Measurements from ENCODE around the gene CCHCR1. TPM values are rescaled to one million over a fixed set of nuclear protein-coding genes. Genes with fewer than 3 reads are reported as not detected.

CCHCR1 gene
- total RNA-seq, 1 experiment from 2014 or later = 45.5 TPM

DNA sequence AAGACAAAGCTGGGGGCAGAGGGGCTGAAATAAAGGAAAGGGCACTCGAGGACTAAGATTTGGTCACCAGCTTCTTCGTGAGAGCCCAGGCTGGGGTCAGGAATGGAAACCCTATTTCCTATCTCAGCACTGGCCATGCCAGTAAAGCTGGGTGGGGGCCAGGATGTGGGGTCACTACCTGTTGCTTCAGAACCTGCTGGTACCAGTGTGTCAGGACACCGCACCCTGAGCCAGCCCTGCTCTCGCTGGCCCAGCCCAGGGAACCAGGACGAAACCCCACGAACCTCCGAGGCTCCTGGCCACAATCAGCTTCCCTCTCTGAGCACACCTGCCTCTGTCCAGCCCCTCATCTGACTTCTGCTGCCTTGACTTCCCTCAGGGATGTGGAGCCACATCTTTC, 39.4 kb downstream of the CCHCR1 start:
- Histone ChIP-seq H3K79me2 (ENCODE audit: insufficient read depth, low read length) (no peaks in the 10 kb centered on the region), H3T11ph (ENCODE audit: low read length) (no peak overlapping the region), H3K9ac (ENCODE audit: extremely low read depth, insufficient read length, low read length) (no peak overlapping the region), H3K79me1 (ENCODE audit: insufficient read depth, low read depth, low read length, poor library complexity, severe bottlenecking) (no peaks in the 10 kb centered on the region), H3K14ac (ENCODE audit: insufficient read depth, low read length) (no peak overlapping the region), H3K56ac (ENCODE audit: insufficient read length, low read depth, low read length) (no peak overlapping the region), H3K27me3 (ENCODE audit: insufficient read depth, low read length) (no peaks in the 10 kb centered on the region), H3K4me2 (ENCODE audit: insufficient read depth, insufficient read length, low read length) (no peak overlapping the region), H3K23ac (ENCODE audit: insufficient read length, low read depth, low read length) (no peak overlapping the region), H4K91ac (ENCODE audit: insufficient read length, low read depth, low read length) (no peak overlapping the region), H2BK12ac (ENCODE audit: insufficient read length, low read depth, low read length) (no peak overlapping the region), H3K18ac (ENCODE audit: insufficient read length, low read depth, low read length) (no peak overlapping the region), H2BK20ac (ENCODE audit: low read depth, low read length, poor library complexity, severe bottlenecking) (no peak overlapping the region), H2AFZ (ENCODE audit: low read length) (no peak overlapping the region), H3K4ac (ENCODE audit: low read depth, low read length) (no peak overlapping the region), H3K4me1 (ENCODE audit: insufficient read depth, low read length) (0 out of 2 replicates have a peak, but pooled peaks cover 7% of the 10 kb centered on the region), H4K8ac (replicated peaks; ENCODE audit: insufficient read length, low read depth, low read length) (no peak overlapping the region), H3K9me3 (ENCODE audit: control insufficient read depth, low read depth, low read length) (no peaks in the 10 kb centered on the region), H3K23me2 (ENCODE audit: insufficient read length, low read depth, low read length, poor library complexity, severe bottlenecking) (no peaks in the 10 kb centered on the region), H4K5ac (ENCODE audit: insufficient read length, low read depth, low read length) (no peak overlapping the region), H3K27ac (ENCODE audit: insufficient read length, low read depth, low read length) (no peak overlapping the region), H2BK15ac (ENCODE audit: low read depth, low read length) (no peak overlapping the region), H2BK5ac (ENCODE audit: insufficient read length, low read length) (no peak overlapping the region), H2AK5ac (ENCODE audit: insufficient read length, low read length) (no peak overlapping the region), H2BK120ac (ENCODE audit: low read depth, low read length, poor library complexity, severe bottlenecking) (no peak overlapping the region), H4K20me1 (ENCODE audit: control insufficient read depth, insufficient read depth, insufficient read length) (no peaks in the 10 kb centered on the region)
- Mint-ChIP-seq H3K9me3 (no peaks in the 10 kb centered on the region), H3K27ac (no peak overlapping the region; a peak in 1 of 7 replicates), H3K36me3 (ENCODE audit: insufficient read depth in 1 of 3, low read depth in 3 of 3) (no peaks in the 10 kb centered on the region), H3K4me3 (no peak overlapping the region), H3K4me1 (peaks cover 25 to 28% of the 10 kb centered on the region in 2 experiments), H3K27me3 (ENCODE audit: low read depth) (peaks cover 23% of the 10 kb centered on the region)
- TF ChIP-seq, protein P1, sequence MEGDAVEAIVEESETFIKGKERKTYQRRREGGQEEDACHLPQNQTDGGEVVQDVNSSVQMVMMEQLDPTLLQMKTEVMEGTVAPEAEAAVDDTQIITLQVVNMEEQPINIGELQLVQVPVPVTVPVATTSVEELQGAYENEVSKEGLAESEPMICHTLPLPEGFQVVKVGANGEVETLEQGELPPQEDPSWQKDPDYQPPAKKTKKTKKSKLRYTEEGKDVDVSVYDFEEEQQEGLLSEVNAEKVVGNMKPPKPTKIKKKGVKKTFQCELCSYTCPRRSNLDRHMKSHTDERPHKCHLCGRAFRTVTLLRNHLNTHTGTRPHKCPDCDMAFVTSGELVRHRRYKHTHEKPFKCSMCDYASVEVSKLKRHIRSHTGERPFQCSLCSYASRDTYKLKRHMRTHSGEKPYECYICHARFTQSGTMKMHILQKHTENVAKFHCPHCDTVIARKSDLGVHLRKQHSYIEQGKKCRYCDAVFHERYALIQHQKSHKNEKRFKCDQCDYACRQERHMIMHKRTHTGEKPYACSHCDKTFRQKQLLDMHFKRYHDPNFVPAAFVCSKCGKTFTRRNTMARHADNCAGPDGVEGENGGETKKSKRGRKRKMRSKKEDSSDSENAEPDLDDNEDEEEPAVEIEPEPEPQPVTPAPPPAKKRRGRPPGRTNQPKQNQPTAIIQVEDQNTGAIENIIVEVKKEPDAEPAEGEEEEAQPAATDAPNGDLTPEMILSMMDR (conservative IDR thresholded peaks at IDR 0.05) = no peak
- no CpG with 5 or more reads among the region's 7 CpGs for WGBS (ENCODE audit: extremely low coverage, insufficient read length, low lambda C conversion rate)
- no peak for DNase-seq
